Prostate gland (tissue), 2 donors: ENCODE measurements around the gene GMEB1. TPM values are rescaled to one million over a fixed set of nuclear protein-coding genes. Genes with fewer than 3 reads are reported as not detected.

Experiments
- DNase-seq: peaks from one replicate; pipeline ENCODE4 v3.0.0-alpha.2; 2019; ENCODE audit warnings: low spot score
- H3K27ac ChIP-seq, 2 donors: fragments of 200-600 bp; sonication (generic); 2 replicates each; pipeline ENCODE4 v1.5.1; 2017 to 2019
- H3K27me3 ChIP-seq: fragments of 200-600 bp; sonication (generic); replicated peaks from 2 replicates; pipeline ENCODE4 v1.5.1; 2019; ENCODE audit not compliant: insufficient read depth
- H3K36me3 ChIP-seq, 2 donors: fragments of 200-600 bp; sonication (generic); 1 replicate in 1 of 2; 2 replicates in 1 of 2; pipeline versions ENCODE4 v1.5.1 to v1.8.1; 2017 to 2019
- H3K4me1 ChIP-seq: fragments of 200-600 bp; sonication (generic); replicated peaks from 2 replicates; pipeline ENCODE4 v1.5.1; 2019
- H3K4me3 ChIP-seq, 2 donors: fragments of 200-600 bp; sonication (generic); 2 replicates each; pipeline ENCODE4 v1.5.1; 2017 to 2019
- H3K9me3 ChIP-seq: fragments of 200-600 bp; sonication (generic); 2 replicates; pipeline ENCODE4 v1.5.1; 2017
- CTCF ChIP-seq, 4 experiments: fragments of 200-600 bp in 2 of 4; fragments of 450-650 bp in 2 of 4; sonication (generic) in 2 of 4; IDR thresholded peaks; 1 replicate in 3 of 4; 2 replicates in 1 of 4; pipeline ENCODE4 v1.5.1; 2016 to 2019; ENCODE audit warnings: antibody characterized with exemption in 4 of 4, mild to moderate bottlenecking in 2 of 4, moderate library complexity in 2 of 4
- POLR2A ChIP-seq: fragments of 450-650 bp; IDR thresholded peaks from one replicate; pipeline ENCODE4 v1.6.1; 2016; ENCODE audit warnings: antibody characterized with exemption, mild to moderate bottlenecking
- POLR2AphosphoS5 ChIP-seq: sonication (generic); formaldehyde crosslinking; IDR thresholded peaks from one replicate; pipeline ENCODE4 v1.6.1; 2017; ENCODE audit warnings: antibody characterized with exemption
- WGBS: methylation state at CpG from one replicate; pipeline ENCODE4 v1.1.5; 2018; 5-methylcytosine and 5-hydroxymethylcytosine counted together
- intact Hi-C: fragments of 100-400 bp; cut with DNase I; formaldehyde crosslinking; loops from one replicate; pipeline ENCODE4 v1.14.2; 2022
- small RNA-seq, 2 donors: library from RNA; depleted of rRNA; stranded (forward); fragments of <200 nt; gene quantifications; one replicate each; pipeline ENCODE3, GENCODE V24; 2016
- total RNA-seq, 2 donors: library from RNA; depleted of rRNA; stranded (reverse); fragments of >200 nt; gene quantifications; one replicate each; pipeline ENCODE4 v1.1.0, GENCODE V29; 2016

Gene GMEB1
- total RNA-seq, 2 donors from 2014 or later: 7.9 to 13.2 TPM

DNA sequence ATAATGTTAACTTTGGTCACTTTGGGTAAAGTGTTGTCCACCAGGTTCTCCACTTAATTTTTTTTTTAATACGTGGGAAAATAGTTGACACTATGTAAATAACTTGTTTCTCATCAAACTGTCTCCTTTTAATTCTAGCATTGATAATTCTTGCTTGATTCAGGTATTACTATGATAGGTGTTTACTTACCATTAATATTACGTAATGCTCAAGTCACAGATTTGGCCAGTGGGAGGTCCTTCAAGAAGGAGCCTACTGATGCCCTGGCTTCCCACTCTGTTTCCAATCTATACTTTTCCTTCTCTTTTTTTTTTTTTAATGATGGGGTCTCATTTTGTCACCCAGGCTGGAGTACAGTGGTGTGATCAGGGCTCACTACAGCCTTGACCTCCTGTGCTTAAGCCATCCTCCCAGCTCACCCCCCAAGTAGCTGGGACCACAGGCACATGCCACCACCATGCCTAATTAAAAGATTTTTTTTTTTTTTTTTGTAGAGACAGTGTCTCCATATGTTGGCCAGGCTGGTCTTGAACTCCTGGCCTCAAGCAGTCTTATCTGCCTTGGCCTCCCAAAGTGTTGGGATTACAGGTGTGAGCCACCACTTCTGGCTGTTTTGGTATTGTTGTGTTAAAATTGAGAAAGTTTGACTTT, 98.1 kb downstream of the GMEB1 start:
- intact Hi-C loops: no loop called here
- 84% methylated on average over 2 of the region's 2 CpGs for WGBS
- Histone ChIP-seq H3K36me3 (no peaks in the 10 kb centered on the region), H3K9me3 (no peaks in the 10 kb centered on the region), H3K27me3 (no peaks in the 10 kb centered on the region), H3K4me3 (no peak overlapping the region), H3K4me1 (no peaks in the 10 kb centered on the region), H3K27ac (no peak overlapping the region)
- no peak for DNase-seq
- TF ChIP-seq POLR2A (no peak), CTCF (IDR thresholded peaks at IDR 0.05) (no peak), POLR2AphosphoS5 (no peak)

Small RNAs within 50 kb of the gene (small RNA-seq; reads per million reads assigned to genes)
- gene RF00422 (0 reads per million in 2 donors), gene RNU11 (0 reads per million in 2 donors)

Other genes with a start within 250 kb of the GMEB1 start
- gene RCC1, start 162.7 kb upstream of the GMEB1 start, total RNA-seq: 10 to 100 TPM; 13.8 to 18.1 TPM
- gene TRNAU1AP, start 115.7 kb upstream of the GMEB1 start, total RNA-seq: 10 to 100 TPM; 11.5 to 20.8 TPM
- 1 to 10 TPM in 1 of 2 donors, under 1 TPM in 1; 0.34 to 1.9 TPM for gene RAB42, start 76.5 kb upstream of the GMEB1 start, total RNA-seq
- gene TAF12, start 25.7 kb upstream of the GMEB1 start, total RNA-seq: 10 to 100 TPM; 11.7 to 16.1 TPM
- not detected for gene RNU11, start 20.2 kb upstream of the GMEB1 start, total RNA-seq
- 10 to 100 TPM; 51.5 to 86.5 TPM for gene YTHDF2, start 68.2 kb downstream of the GMEB1 start, total RNA-seq
- under 1 TPM; 0.09 to 0.34 TPM for gene OPRD1, start 143.4 kb downstream of the GMEB1 start, total RNA-seq
- 10 to 100 TPM; 39.4 to 54.4 TPM for gene EPB41, start 245.8 kb downstream of the GMEB1 start, total RNA-seq